ENCODE results near the gene IL1RAP. TPM values are rescaled to one million over a fixed set of nuclear protein-coding genes. Genes with fewer than 3 reads are reported as not detected.

IL1RAP gene
- polyA plus RNA-seq, 4 donors = 15.8 to 36.9 (median 21.1) TPM

DNA sequence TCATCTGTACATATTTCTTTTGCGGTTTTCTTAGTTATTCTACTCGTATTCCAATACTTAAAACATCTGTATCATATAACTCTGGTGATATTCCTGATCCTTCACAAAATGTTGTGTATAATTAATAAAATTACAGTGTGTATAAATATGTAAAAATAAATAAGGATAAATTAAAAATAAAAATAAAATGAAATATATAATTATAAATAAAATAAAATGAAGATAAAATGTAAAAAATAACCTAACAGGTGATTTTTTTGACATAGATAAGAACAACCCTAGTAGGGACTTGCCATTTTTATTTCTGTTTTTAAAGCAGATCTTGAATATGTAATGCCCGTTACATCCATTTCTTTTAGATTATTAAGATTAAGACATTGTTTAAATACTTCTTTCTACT lies 25.6 kb downstream of the IL1RAP start:
- DNase-seq (ENCODE audit: low read depth in 4 of 4, low spot score in 3 of 4) = no peak

- DNase-seq (ENCODE audit: low read depth in 4 of 4, low spot score in 3 of 4) = no peak
These were observed 27.1 kb downstream of the IL1RAP start for GRCh38 chr3:190541008-190541407.

DNA sequence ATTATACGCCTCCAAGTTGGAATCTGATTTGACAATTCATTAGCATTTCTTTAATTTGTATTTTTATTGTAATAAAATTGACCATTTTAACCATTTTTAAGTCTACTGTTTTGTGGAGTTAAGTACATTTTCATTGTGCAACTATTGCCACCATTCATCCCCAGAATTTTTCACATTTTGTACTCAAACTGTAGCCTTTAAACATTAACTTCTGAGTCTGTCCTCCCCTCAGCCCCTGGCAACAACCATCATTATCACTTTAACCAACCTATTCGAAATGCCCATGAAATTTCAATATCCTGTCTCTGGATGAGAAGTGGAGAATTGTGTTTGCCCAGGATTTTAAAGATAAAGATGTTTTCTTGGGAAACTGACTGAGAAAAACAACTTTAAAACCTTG lies 27.7 kb downstream of the IL1RAP start:
- no peak for DNase-seq (ENCODE audit: low read depth in 4 of 4, low spot score in 3 of 4)

GRCh38 chr3:190542846-190543245 lies 29.0 kb downstream of the IL1RAP start:
- DNase-seq (ENCODE audit: low read depth in 4 of 4, low spot score in 3 of 4) = no peak

- DNase-seq (ENCODE audit: low read depth in 4 of 4, low spot score in 3 of 4) = no peak
These were observed 29.8 kb downstream of the IL1RAP start for GRCh38 chr3:190543671-190544070.

DNA sequence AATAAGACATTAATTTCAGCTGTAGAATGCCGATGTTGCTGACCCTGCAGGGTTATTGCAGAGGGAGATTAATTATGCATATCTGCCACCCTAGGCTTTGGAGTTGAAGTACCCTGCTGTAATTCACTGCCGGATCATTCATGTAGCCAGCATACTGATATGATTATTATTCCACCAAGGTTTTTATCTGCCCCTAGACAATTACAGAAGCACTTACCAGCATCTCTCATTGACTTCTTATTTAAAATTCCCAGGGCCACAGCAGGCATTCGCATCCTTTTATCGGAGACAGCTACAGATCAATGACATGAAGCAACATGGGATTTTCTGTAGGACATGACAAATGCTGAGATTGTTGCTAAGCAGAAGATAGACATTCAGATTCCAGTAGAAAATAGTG lies 31.3 kb downstream of the IL1RAP start:
- no peak for DNase-seq (ENCODE audit: low read depth in 4 of 4, low spot score in 3 of 4)

DNA sequence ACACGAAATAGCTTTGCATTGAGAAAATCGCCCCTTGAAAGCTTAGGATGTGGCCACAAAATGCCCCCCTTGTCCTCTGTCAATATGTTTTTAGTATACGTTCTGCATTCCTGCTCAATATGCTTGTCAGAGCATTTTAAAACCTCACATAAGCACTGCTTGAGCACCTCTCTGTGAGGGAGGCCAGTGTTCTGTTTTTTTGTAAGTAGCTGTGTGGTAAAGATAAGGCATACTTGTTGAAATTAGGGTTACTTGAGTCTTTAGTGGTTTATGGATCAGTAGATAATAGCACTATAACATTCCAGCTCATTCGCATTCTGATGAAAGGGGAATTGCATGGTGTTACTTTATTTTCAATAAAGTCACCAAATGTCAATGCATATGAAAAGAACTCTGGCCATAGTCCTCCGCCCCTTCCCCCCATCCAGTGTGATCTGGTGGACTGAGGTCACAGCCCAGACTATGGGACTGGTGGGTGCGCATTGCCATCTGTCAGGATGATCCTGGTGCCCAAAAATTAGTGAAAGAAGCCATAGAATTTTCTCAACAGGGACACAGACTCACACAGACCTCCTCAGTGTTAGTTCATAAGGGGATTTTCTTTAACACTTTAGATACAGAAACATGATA lies 33.1 kb downstream of the IL1RAP start:
- no peak for DNase-seq (ENCODE audit: low read depth in 4 of 4, low spot score in 3 of 4)

- no peak for DNase-seq (ENCODE audit: low read depth in 4 of 4, low spot score in 3 of 4)
These were observed 34.3 kb downstream of the IL1RAP start for GRCh38 chr3:190548031-190548656.

GRCh38 chr3:190552021-190552420 lies 38.1 kb downstream of the IL1RAP start:
- no peak for DNase-seq (ENCODE audit: low read depth in 4 of 4, low spot score in 3 of 4)

GRCh38 chr3:190552969-190553759 lies 39.3 kb downstream of the IL1RAP start:
- DNase-seq (ENCODE audit: low read depth in 4 of 4, low spot score in 3 of 4) = no peak

DNA sequence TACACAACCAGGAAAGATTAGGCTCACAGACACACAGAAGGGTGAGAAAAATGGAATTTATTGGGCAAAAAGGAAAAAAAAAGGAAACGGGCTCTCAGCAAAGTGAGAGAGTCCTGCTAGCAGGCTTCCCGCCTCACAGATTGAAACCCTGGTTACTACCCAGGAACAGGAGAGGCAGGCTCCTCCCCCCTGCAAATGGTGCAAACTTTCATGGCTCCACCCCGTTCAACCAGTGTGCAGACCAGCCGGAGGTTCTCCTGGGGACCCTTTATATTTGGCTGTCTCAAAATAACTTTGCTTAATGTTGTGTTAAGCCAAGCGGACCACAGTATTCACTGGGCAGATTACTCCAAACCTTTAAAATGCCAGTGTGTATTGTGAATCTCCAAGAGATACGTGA lies 40.3 kb downstream of the IL1RAP start:
- DNase-seq (ENCODE audit: low read depth in 4 of 4, low spot score in 3 of 4) = no peak

GRCh38 chr3:190556351-190556750 lies 42.5 kb downstream of the IL1RAP start:
- DNase-seq (ENCODE audit: low read depth in 4 of 4, low spot score in 3 of 4) = no peak

GRCh38 chr3:190557296-190557695 lies 43.4 kb downstream of the IL1RAP start:
- DNase-seq (ENCODE audit: low read depth in 4 of 4, low spot score in 3 of 4) = no peak

- no peak for DNase-seq (ENCODE audit: low read depth in 4 of 4, low spot score in 3 of 4)
These were observed 44.4 kb downstream of the IL1RAP start for GRCh38 chr3:190558316-190558715.

- DNase-seq (ENCODE audit: low read depth in 4 of 4, low spot score in 3 of 4) = no peak
These were observed 44.9 kb downstream of the IL1RAP start for GRCh38 chr3:190558796-190559195.

GRCh38 chr3:190560013-190560895 lies 46.4 kb downstream of the IL1RAP start:
- DNase-seq (ENCODE audit: low read depth in 4 of 4, low spot score in 3 of 4) = no peak

- DNase-seq (ENCODE audit: low read depth in 4 of 4, low spot score in 3 of 4) = no peak
These were observed 49.1 kb downstream of the IL1RAP start for GRCh38 chr3:190562866-190563510.

DNA sequence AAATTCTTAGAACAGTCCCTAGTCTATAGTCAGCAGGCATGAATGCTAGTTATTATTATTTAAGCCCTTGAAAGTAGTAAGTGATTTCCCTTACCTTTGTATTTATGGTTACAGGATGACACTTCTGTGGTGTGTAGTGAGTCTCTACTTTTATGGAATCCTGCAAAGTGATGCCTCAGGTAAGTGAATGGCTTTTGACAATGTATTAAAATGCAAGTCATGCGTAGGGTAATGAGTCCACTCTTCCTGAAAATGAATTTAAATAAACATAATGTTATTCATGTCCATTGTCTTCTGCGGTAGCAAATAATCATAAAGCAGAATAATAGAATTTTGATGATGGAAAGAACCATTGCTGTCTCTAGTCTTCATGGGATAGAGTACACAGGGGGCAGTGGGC lies 50.3 kb downstream of the IL1RAP start:
- DNase-seq (ENCODE audit: low read depth in 4 of 4, low spot score in 3 of 4) = no peak

DNA sequence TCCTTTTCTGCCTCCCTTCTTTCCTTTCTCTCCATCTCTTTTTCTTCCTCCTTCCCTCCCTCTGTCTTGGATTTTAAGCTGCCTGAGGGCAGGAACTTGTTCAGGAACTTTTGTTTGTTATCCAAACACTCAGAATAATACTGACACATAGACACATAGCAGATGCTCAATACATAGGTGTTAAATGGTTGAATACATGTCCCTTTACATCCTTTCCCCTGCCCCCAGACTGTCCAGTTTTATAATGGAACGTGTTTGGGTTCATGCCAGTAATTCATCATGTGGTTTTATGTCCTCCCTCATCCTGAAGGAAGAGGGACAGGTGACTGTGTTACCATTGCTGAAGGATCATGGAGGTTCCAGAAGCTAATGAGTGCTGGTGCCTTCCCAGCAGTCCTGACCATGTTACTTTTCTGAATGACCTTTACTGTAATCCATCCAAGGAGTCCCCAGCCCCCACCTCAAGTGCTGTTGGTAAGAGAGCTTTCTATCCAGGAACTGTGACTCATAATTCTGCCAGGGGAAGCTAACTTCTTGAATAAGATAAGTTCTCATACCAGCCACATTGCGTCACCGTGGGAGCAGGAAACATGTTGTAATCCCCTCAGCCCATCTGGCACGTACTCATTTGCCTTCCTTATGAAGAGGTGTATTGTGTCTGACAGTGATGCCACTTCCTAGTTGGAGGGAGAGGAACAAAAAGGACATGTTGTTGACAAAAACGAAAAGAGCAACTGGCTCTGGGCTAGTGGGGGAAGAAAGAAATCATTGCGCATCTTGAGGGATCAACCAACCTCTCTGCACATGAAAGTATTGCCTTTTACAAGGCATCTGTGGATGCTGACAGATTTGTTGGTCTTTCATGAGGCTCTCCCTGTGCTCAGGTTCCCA lies 52.4 kb downstream of the IL1RAP start:
- no peak for DNase-seq (ENCODE audit: low read depth in 4 of 4, low spot score in 3 of 4)

Data from left renal pelvis (tissue), 4 donors.